HG02840 (cell line): ENCODE data around the gene CYP1B1.
"Not testable (repeated sequence)": the region's sequence is repeated elsewhere in the genome, so short reads cannot be mapped to it uniquely, and the experiment has no call there.

Experiments
- ATAC-seq: cut with Tn5 transposase; IDR thresholded peaks from one replicate; pipeline ENCODE4 v1.9.1; 2021; ENCODE audit warnings: mild to moderate bottlenecking, moderate library complexity, moderate number of reproducible peaks; ENCODE audit not compliant: unreplicated experiment, low FRiP score

Gene CYP1B1

GRCh38 chr2:38075507-38076151, at the start of gene CYP1B1:
Gene CYP1B1, minus strand, starts transcription at chr2:38076151. Its CDS starts 763 bp downstream, at chr2:38075388.
- peak; percentile 7 for ATAC-seq

- no peak for ATAC-seq
Measured at GRCh38 chr2:38125007-38125406, 49.1 kb upstream of the CYP1B1 start.

- no peak for ATAC-seq
Measured at GRCh38 chr2:38123911-38124310, 48.0 kb upstream of the CYP1B1 start.

GRCh38 chr2:38122344-38122743, 46.4 kb upstream of the CYP1B1 start:
- no peak for ATAC-seq

- no peak for ATAC-seq
Measured at GRCh38 chr2:38121481-38121880, 45.5 kb upstream of the CYP1B1 start.

- ATAC-seq = no peak
Measured at GRCh38 chr2:38120829-38121228, 44.9 kb upstream of the CYP1B1 start.

GRCh38 chr2:38120264-38120592, 44.3 kb upstream of the CYP1B1 start:
- ATAC-seq = no peak

GRCh38 chr2:38116762-38117161, 40.8 kb upstream of the CYP1B1 start:
- no peak for ATAC-seq

GRCh38 chr2:38115216-38116032, 39.5 kb upstream of the CYP1B1 start:
- no peak for ATAC-seq

GRCh38 chr2:38113981-38114708, 38.2 kb upstream of the CYP1B1 start:
- ATAC-seq = no peak

- no peak for ATAC-seq
Measured at GRCh38 chr2:38113051-38113450, 37.1 kb upstream of the CYP1B1 start.

- not testable (repeated sequence) for ATAC-seq
Measured at GRCh38 chr2:38111350-38111749, 35.4 kb upstream of the CYP1B1 start.

- no peak for ATAC-seq
Measured at GRCh38 chr2:38109732-38110181, 33.8 kb upstream of the CYP1B1 start.

GRCh38 chr2:38108907-38109731, 33.2 kb upstream of the CYP1B1 start:
- no peak for ATAC-seq

- no peak for ATAC-seq
Measured at GRCh38 chr2:38107738-38108410, 31.9 kb upstream of the CYP1B1 start.

- no peak for ATAC-seq
Measured at GRCh38 chr2:38106405-38107094, 30.6 kb upstream of the CYP1B1 start.

- no peak for ATAC-seq
Measured at GRCh38 chr2:38105922-38106321, 30.0 kb upstream of the CYP1B1 start.

GRCh38 chr2:38104598-38104997, 28.6 kb upstream of the CYP1B1 start:
- no peak for ATAC-seq

GRCh38 chr2:38100328-38100727, 24.4 kb upstream of the CYP1B1 start:
- ATAC-seq = no peak
